HepG2 (cell line): Measurements from ENCODE around the gene TPCN2. TPM values are rescaled to one million over a fixed set of nuclear protein-coding genes. Genes with fewer than 3 reads are reported as not detected.
A peak's percentile ranks its signal among the peaks of the same experiment; 100 is the strongest.

Experiments
- ATAC-seq: fragments of 200-7000 bp; cut with Tn5 transposase; 3 replicates; pipeline ENCODE4 v1.9.1; 2020; ENCODE audit warnings: mild to moderate bottlenecking, moderate library complexity
- BruUV-seq: library from RNA; stranded (reverse); fragments of 400-500 nt; replicated peaks from 2 replicates; lab custom pipeline; 2021; lab: Mats Ljungman, UMichigan
- CTCF ChIA-PET: fragments of 300-600 bp; formaldehyde crosslinking; extraction: SDS; loops from one replicate; lab custom pipeline; 2021; ENCODE audit warnings: low total read pairs, inconsistent platforms, low intra/inter-chr PET ratio; lab: Yijun Ruan, JAX
- POLR2A ChIA-PET: fragments of 350-600 bp; sonication (Branson Sonifier 250); formaldehyde crosslinking; loops from one replicate; lab custom pipeline; 2020; ENCODE audit warnings: antibody characterized with exemption, inconsistent platforms; lab: Yijun Ruan, JAX
- DNase-seq: peaks from one replicate; pipeline ENCODE4 v3.0.0-alpha.2; 2015; ENCODE audit warnings: low spot score
- FAIRE-seq: peaks from 3 replicates; lab custom pipeline; 2011; peaks lifted over from hg19 to GRCh38; lab: Jason Lieb, UNC
- H2AFZ ChIP-seq: one replicate; pipeline ENCODE4 v1.6.1; 2011; ENCODE audit warnings: low read length, inconsistent platforms
- H3K27ac ChIP-seq: fragments of 300-600 bp; 3 replicates; pipeline ENCODE4 v1.8.0; 2011; ENCODE audit warnings: mixed run types, mild to moderate bottlenecking, mixed read lengths, low read length, inconsistent platforms; ENCODE audit not compliant: insufficient read depth; ENCODE audit errors: extremely low read length
- H3K27me3 ChIP-seq, 2 experiments: fragments of 200-600 bp in 1 of 2; 2 replicates in 1 of 2; 3 replicates in 1 of 2; pipeline versions ENCODE4 v1.6.0 to v1.8.0; 2011; ENCODE audit warnings: low read length in 2 of 2, mild to moderate bottlenecking in 2 of 2, moderate library complexity in 2 of 2, inconsistent platforms in 1 of 2; ENCODE audit not compliant: insufficient read depth in 2 of 2, control insufficient read depth in 1 of 2
- H3K36me3 ChIP-seq, 2 experiments: fragments of 200-600 bp in 1 of 2; replicated peaks in 1 of 2; 2 replicates in 1 of 2; 3 replicates in 1 of 2; pipeline versions ENCODE4 v1.5.1 to v1.8.0; 2011; ENCODE audit warnings: low read length in 2 of 2, inconsistent platforms in 1 of 2; ENCODE audit not compliant: insufficient read depth in 2 of 2, control insufficient read depth in 1 of 2
- H3K4me1 ChIP-seq: 2 replicates; pipeline ENCODE4 v1.5.1; 2012; ENCODE audit warnings: low read length, inconsistent platforms; ENCODE audit not compliant: insufficient read depth
- H3K4me2 ChIP-seq: 2 replicates; pipeline ENCODE4 v1.6.0; 2011; ENCODE audit warnings: low read depth, low read length, inconsistent platforms
- H3K4me3 ChIP-seq, 3 experiments: fragments of 200-600 bp in 1 of 3; sonication (generic), shearing (Covaris generic) in 1 of 3; replicated peaks in 1 of 3; 2 replicates each; pipeline ENCODE4 v1.5.1; 2011 to 2016; ENCODE audit warnings: low read length in 3 of 3, inconsistent platforms in 2 of 3, low read depth in 2 of 3, mild to moderate bottlenecking in 2 of 3, control low read depth in 1 of 3, mixed read lengths in 1 of 3; ENCODE audit not compliant: insufficient read depth in 1 of 3
- H3K79me2 ChIP-seq: one replicate; pipeline ENCODE4 v1.6.1; 2011; ENCODE audit warnings: low read length, inconsistent platforms; ENCODE audit not compliant: insufficient read depth
- H3K9ac ChIP-seq: 2 replicates; pipeline ENCODE4 v1.6.0; 2011; ENCODE audit warnings: mild to moderate bottlenecking, low read depth, low read length, inconsistent platforms; ENCODE audit not compliant: insufficient read depth
- H3K9me3 ChIP-seq: 2 replicates; pipeline ENCODE4 v1.5.1; 2012; ENCODE audit warnings: mild to moderate bottlenecking, low read length
- H4K20me1 ChIP-seq: 2 replicates; pipeline ENCODE4 v1.6.0; 2011; ENCODE audit warnings: inconsistent platforms, mild to moderate bottlenecking, low read length, moderate library complexity; ENCODE audit not compliant: insufficient read depth
- FOSL2 ChIP-seq: sonication (generic); formaldehyde crosslinking; IDR thresholded peaks from 2 replicates; pipeline ENCODE4 v1.4.0; 2020; ENCODE audit warnings: missing genetic modification reagents
- KDM5B ChIP-seq: sonication (generic); formaldehyde crosslinking; IDR thresholded peaks from 2 replicates; pipeline ENCODE4 v1.4.0; 2020; ENCODE audit warnings: missing genetic modification reagents, mild to moderate bottlenecking, borderline replicate concordance
- XRCC5 ChIP-seq: fragments of 200-400 bp; formaldehyde crosslinking; optimal IDR thresholded peaks from 2 replicates; pipeline ENCODE3; 2017; ENCODE audit warnings: mild to moderate bottlenecking, low read length
- ZNF263 ChIP-seq: sonication (generic); formaldehyde crosslinking; IDR thresholded peaks from 2 replicates; pipeline ENCODE4 v1.4.0; 2020; ENCODE audit warnings: missing genetic modification reagents
- ZNF878 ChIP-seq: sonication (generic); formaldehyde crosslinking; IDR thresholded peaks from 2 replicates; pipeline ENCODE4 v1.8.1; 2023; ENCODE audit warnings: mild to moderate bottlenecking, missing genetic modification reagents, moderate library complexity
- WGBS: methylation state at CpG from one replicate; pipeline ENCODE4 v1.1.6; 2017; ENCODE audit warnings: low lambda C conversion rate; 5-methylcytosine and 5-hydroxymethylcytosine counted together
- in situ Hi-C: cut with HindIII; loops from 2 replicates; pipeline ENCODE4 v1.10.0; 2017; ENCODE audit warnings: low pct_unique_long_range_greater_than_20kb; ENCODE audit not compliant: extremely low pct_ligation_motif_present
- intact Hi-C: fragments of 100-400 bp; cut with micrococcal nuclease; formaldehyde crosslinking; loops from one replicate; pipeline ENCODE4 v1.10.0; 2022; ENCODE audit not compliant: unreplicated experiment
- polyA plus RNA-seq, 8 experiments: library from polyadenylated mRNA; depleted of rRNA in 3 of 8; stranded (reverse) in 7 of 8; unstranded in 1 of 8; fragments of >200 nt; fragmentation: Illumina TruSeq in 4 of 8; extraction: Trizol in 4 of 8; gene quantifications; 2 replicates each; pipeline versions ENCODE4 v1.2.1 to v1.2.3, GENCODE V29; 2011 to 2016; ENCODE audit warnings: low read depth in 4 of 8, missing spikeins in 1 of 8, mixed read lengths in 1 of 8; ENCODE audit not compliant: insufficient read depth in 1 of 8
- total RNA-seq, 5 experiments: library from RNA; depleted of rRNA; stranded (reverse); fragments of >200 nt; fragmentation: Illumina TruSeq; extraction: Trizol; gene quantifications; 2 replicates each; pipeline ENCODE4 v1.2.3, GENCODE V29; 2016; ENCODE audit warnings: low read depth in 1 of 5
- TF ChIP-seq, protein P1 (sequence below): sonication (generic); formaldehyde crosslinking; IDR thresholded peaks from 2 replicates; pipeline ENCODE4 v1.5.0; 2020; ENCODE audit warnings: mild to moderate bottlenecking, missing genetic modification reagents, moderate library complexity
- TF ChIP-seq, protein P2 (sequence below): sonication (generic); IDR thresholded peaks from 2 replicates; pipeline ENCODE4 v1.6.1; 2016; ENCODE audit warnings: low read depth, borderline replicate concordance
- TF ChIP-seq, protein P3 (sequence below): IDR thresholded peaks from 2 replicates; pipeline ENCODE4 v1.6.1; 2016; ENCODE audit warnings: control low read depth

The TPCN2 gene
- total and polyA plus RNA-seq, 2 of the 13 experiments (the other 11 are each of a cell fraction or from before 2014, with no cell fraction given), result 5.6 to 5.9 TPM

DNA sequence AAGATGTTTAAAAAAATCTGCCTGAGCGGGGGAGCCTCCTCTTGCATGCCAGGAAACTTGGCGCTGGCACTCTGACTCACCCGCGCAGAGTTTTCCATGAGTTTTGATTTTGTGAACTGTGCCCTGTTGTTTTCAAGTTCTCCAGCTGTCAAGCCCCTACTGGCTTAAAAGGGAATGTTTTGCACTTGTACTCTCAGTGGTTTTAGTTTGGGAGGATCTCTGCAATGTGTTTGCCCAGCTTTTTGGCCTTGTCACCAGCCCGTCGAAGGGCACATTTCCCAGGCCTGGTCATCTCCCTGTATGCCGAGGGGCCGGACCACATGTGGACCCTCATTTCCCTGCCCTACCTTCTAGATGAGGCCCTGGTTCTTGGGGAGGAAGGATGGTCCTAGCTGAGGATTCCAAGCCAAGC is 47.9 kb upstream of the TPCN2 start:
- TF ChIP-seq, protein P1, sequence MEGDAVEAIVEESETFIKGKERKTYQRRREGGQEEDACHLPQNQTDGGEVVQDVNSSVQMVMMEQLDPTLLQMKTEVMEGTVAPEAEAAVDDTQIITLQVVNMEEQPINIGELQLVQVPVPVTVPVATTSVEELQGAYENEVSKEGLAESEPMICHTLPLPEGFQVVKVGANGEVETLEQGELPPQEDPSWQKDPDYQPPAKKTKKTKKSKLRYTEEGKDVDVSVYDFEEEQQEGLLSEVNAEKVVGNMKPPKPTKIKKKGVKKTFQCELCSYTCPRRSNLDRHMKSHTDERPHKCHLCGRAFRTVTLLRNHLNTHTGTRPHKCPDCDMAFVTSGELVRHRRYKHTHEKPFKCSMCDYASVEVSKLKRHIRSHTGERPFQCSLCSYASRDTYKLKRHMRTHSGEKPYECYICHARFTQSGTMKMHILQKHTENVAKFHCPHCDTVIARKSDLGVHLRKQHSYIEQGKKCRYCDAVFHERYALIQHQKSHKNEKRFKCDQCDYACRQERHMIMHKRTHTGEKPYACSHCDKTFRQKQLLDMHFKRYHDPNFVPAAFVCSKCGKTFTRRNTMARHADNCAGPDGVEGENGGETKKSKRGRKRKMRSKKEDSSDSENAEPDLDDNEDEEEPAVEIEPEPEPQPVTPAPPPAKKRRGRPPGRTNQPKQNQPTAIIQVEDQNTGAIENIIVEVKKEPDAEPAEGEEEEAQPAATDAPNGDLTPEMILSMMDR, result peak; percentile 19; the same call in 1 of the 2 replicates
- TF ChIP-seq ZNF878 (CRISPR knock-in tag), result no peak
- no peak for TF ChIP-seq KDM5B
- TF ChIP-seq, protein P2, sequence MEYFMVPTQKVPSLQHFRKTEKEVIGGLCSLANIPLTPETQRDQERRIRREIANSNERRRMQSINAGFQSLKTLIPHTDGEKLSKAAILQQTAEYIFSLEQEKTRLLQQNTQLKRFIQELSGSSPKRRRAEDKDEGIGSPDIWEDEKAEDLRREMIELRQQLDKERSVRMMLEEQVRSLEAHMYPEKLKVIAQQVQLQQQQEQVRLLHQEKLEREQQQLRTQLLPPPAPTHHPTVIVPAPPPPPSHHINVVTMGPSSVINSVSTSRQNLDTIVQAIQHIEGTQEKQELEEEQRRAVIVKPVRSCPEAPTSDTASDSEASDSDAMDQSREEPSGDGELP, result peak; percentile 46; the same call in 1 of the 2 replicates
- TF ChIP-seq, protein P3, sequence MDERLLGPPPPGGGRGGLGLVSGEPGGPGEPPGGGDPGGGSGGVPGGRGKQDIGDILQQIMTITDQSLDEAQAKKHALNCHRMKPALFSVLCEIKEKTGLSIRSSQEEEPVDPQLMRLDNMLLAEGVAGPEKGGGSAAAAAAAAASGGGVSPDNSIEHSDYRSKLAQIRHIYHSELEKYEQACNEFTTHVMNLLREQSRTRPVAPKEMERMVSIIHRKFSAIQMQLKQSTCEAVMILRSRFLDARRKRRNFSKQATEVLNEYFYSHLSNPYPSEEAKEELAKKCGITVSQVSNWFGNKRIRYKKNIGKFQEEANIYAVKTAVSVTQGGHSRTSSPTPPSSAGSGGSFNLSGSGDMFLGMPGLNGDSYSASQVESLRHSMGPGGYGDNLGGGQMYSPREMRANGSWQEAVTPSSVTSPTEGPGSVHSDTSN (CRISPR knock-in tag), result no peak
- peak; percentile 34 for TF ChIP-seq FOSL2 (CRISPR knock-in tag)
- TF ChIP-seq XRCC5, result peak; percentile 46
- TF ChIP-seq ZNF263 (CRISPR knock-in tag), result 0 out of 2 replicates have a peak, but pooled peaks have one; percentile 35
- CTCF ChIA-PET, result no interaction called here
- H3K4me2 ChIP-seq, result no peak overlapping the region
- 3% methylated on average over 8 of the region's 8 CpGs for WGBS
- no peak overlapping the region for H3K9ac ChIP-seq
- no peaks in the 10 kb centered on the region for H4K20me1 ChIP-seq
- no TSS peak for BruUV-seq
- POLR2A ChIA-PET, result interaction anchor here (1.2 kb wide), 1 partner anchor 48 kb away, joined by 3 read pairs; the partner anchor contains the start of gene TPCN2
- in situ Hi-C loops, result no loop called here
- H2AFZ ChIP-seq, result no peak overlapping the region
- H3K36me3 ChIP-seq, result no peaks in the 10 kb centered on the region
- peak; percentile 50 for FAIRE-seq
- H3K27me3 ChIP-seq, result peaks cover 4 to 71% of the 10 kb centered on the region in 2 experiments; a peak in 4 of 5 replicates
- peak; percentile 57 for DNase-seq
- H3K4me3 ChIP-seq, result no peak overlapping the region
- H3K27ac ChIP-seq, result no peak overlapping the region
- peak; percentile 80 for ATAC-seq
- H3K79me2 ChIP-seq, result no peaks in the 10 kb centered on the region
- H3K9me3 ChIP-seq, result no peaks in the 10 kb centered on the region
- peaks cover 6% of the 10 kb centered on the region for H3K4me1 ChIP-seq
- intact Hi-C loops, result no loop called here
